T47D (cell line): ENCODE data around the gene TACC2.

ENCODE experiments used
- DNase-seq, 2 experiments: peaks; one replicate each; pipeline versions ENCODE4 v3.0.0 to v3.0.0-alpha.2; 2011 to 2012; ENCODE audit warnings: low read depth in 1 of 2, low spot score in 1 of 2
- JUND ChIP-seq: IDR thresholded peaks from 2 replicates; pipeline ENCODE4 v1.6.1; 2012; ENCODE audit warnings: low read depth
- in situ Hi-C: cut with HindIII; loops from 2 replicates; pipeline ENCODE4 v1.10.0; 2016; ENCODE audit warnings: low sequenced_read_pairs, low pct_unique_long_range_greater_than_20kb

Gene TACC2

DNA sequence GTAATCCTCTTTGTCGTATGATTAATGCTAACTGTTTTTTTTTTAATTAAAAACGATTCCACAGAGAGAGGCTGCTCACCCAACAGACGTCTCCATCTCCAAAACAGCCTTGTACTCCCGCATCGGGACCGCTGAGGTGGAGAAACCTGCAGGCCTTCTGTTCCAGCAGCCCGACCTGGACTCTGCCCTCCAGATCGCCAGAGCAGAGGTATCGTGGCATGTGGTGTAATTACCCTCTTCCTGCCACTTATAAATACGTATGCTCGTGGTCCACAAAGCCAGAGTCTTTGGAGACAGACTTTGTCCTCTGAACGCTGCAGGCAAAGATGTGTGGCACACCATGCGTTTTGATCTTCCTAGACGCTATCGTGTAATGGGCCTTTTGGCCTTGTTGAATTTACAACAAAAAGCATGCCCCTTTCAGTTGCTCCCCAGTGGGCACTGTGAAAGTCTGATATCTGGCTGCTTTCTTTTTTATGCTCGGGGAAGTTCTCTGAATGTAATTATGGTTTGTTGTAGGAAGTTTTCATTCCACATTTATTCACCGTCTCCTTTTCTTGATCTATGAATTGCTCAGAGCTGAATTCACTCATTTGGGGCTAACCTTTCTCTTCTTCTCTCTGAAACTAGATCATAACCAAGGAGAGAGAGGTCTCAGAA, 248.5 kb downstream of the TACC2 start:
- in situ Hi-C loops = no loop called here
- no peak for DNase-seq
- TF ChIP-seq JUND = no peak

DNA sequence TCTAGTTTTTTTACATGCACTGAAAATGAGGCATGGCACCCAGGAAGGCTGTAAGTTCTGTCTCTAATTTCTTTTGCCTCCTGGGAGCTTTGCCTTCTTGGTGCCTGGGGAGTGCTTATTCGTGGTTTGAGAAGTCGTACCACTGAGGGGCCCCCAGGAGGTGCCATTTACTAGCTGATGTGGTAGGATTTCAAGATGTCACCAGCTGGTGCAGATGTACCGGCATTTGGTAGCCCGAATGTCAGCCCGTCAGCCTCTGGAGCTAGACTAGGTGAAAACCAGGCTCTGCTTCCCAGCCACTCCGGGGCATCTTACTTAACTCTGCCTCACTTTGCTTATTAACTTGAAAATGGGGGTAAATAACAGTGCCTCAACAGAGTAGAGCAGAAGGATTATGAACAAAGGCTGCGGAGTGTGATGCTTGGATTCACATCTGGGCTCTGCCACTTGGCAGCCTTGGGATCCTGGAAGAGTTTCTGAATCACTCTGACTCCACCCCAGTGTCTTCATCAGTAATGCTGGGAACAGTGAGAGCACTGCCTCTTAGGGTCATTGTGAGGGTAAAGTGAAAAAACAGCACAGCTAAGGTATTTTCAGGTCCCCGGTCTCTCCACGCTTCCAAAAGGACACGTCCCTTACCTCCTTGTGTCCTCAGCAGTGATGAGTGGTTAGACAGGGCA, 250.8 kb downstream of the TACC2 start:
- in situ Hi-C loops = no loop called here
- no peak for TF ChIP-seq JUND
- no peak for DNase-seq

DNA sequence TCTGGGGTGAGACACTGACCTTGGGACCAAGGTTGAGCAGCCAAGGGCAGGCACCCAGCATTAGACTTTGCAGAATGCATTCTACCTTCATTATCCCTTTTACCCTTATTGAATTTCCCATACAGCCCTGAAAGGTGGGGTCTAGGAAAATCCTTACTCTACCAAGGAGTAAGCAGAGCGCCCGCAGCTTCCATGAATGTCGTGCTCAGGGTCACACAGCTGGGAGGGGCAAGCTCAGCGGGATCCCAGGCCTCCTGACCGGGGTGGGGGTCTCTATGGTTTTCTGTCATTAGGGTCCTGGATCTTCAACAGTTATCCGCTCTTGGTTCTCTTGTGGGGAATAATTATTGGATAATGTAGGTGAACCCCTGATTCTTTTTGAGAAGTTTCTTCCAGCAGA, 251.4 kb downstream of the TACC2 start:
- TF ChIP-seq JUND = no peak
- DNase-seq = no peak
- in situ Hi-C loops = no loop called here

DNA sequence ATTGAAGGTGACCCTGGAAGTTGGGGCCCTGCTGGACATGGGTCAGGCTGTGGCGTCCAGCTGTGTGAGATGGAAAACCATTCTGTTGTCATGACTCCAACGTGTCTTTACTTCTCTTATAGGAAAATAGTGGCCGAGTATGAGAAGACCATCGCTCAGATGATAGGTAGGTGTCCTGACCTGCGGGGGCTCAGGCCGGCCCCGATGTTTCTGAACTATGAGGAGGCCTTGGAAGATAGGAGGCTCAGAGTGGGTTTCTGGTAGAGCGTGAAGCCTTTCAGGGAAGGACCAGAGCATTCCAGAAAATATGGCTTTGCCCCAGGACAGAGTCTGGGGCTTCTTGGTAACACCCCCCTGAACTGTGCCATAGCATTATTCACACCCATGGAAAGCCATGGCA, 252.9 kb downstream of the TACC2 start:
- TF ChIP-seq JUND = no peak
- in situ Hi-C loops = no loop called here
- DNase-seq = no peak

DNA sequence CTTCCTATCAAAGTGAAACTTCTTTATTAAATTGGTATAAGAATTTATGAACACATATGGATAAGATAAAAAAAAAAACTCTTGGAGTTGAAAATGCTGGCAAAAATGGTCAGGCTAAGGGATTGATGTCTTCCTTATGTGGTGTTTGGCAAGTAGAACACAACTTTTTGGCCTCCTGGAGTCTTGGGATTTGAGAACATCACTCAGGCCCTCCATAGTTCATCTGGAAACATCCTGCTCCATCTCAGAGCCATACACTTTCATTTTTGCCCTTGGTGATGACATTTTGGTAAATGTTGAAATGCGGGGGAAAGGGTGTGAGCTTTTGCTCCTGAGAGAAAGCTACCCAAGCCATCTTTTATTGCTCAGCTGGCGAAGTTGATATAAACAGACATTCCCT, 254.6 kb downstream of the TACC2 start:
- DNase-seq = no peak
- in situ Hi-C loops = no loop called here

DNA sequence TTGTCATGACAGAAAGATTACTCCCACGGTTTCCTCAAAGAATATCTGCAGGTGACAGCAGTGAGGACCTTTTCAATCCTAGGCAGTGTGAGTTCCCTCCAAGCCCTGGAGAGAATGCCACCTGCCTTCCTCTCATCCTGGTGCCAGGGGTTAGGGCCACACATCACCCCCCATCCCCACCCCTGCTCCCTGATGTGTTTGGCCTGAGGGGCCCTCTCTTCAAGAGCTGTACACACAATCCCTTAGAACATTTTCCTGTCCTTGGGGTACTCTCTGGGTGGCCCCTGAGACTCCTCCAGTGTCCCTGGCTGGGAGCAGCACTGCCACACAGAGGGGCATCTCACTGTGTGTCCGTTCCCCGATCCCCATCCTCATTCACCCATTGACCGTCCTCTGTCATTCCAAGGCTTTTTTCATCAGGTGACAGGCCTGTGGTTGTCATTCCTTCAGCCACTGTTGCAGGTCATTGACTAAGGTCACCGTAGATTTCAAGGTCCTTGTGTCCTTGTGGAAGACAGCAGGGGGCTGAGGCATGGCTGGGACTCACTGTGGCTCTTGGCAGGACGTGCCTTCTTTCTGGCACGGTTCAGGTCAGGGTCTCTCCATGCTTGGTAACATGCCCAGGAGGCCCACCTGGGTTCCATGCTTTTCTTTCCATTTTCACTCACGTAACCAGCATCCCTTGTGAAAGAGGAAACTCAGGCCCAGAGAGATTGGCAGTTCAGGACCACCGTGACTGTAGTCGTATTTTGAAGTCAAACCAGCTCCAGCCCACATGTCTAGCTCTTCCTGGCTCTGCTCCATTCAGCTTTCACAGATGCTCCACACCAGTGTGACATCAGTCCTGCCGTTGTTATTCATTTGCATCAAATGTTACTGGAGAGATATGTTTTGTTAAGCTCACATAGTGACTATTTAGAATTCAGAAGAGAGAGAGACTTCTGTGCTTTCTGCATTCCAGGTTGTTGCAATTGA, 255.3 kb downstream of the TACC2 start:
- TF ChIP-seq JUND = no peak
- no peak for DNase-seq
- in situ Hi-C loops = no loop called here

More for the DNA sequence above, 254.6 kb downstream of the TACC2 start:
- TF ChIP-seq JUND = no peak

DNA sequence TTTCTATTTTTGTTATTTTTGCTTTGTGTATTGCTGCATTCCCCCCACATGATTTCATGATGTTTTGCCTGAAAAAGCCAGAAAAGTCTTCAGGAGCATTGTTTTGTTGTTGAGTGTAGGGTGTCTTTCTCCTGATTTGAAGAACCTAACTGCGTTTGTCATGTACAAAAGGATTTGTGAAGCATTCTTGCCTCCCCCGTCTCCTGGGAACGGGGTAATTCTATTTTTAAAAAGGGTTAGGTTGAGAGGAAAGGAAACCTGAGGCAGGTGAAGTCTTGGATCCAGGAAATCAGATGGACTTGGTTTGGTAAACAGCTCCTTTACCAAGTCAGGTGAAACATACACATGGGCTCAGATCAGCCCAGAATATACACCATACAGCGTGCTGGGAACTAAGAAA, 256.2 kb downstream of the TACC2 start:
- TF ChIP-seq JUND = no peak

DNA sequence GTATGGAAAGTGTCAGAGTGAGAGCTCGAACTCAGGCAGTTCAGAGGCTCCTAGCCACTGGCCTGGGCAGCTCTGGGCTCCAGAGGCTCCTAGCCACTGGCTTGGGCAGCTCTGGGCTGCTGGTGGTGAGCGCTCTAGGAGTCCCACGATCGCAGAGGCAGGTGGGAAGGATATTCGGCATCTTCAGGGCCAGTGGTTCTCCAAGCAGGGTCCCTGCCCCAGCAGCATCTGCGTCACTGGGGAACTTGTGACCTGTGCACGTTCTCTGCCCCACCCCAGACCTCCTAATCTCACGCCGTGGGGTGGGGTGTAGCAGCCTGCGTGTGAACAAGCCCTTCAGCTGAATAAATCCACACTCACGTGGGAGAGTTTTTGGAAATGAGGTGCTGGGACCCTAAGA, 256.9 kb downstream of the TACC2 start:
- no peak for DNase-seq
- in situ Hi-C loops = no loop called here
- no peak for TF ChIP-seq JUND

More for the DNA sequence above, 256.2 kb downstream of the TACC2 start:
- DNase-seq = no peak
- in situ Hi-C loops = no loop called here

DNA sequence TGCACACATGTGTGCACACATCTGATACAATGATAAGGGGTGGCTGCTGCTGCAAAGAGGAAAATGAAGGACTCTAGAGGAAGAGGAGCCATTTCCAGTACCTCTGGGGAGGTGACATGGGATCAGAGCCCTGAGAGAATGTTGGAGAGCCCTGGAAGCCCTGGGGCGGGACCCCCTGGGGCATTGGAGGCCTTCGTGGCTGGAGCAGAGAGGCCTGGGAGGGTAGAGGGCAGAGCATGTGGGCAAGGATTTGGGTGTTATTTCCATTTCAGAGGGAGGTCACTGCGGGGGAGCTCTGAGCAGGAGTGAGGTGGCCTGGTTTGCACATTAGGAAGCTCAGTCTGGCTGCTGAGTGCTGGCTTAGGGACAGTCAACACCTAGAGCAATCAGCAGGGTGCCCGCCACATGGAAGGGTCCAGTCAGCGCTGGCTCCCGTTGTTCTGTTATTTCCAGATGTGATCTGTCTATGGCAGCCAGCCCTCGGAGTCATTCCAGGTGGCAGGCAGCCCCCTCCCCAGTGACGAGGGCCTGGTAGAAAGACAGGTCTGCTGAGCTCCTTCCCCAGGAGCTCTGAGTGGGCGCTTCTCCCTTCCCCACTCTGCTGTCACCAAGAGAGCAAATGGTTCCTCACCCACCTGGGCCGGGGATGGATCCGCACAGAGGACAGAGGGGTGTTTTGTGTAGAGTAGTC, 258.0 kb downstream of the TACC2 start:
- no peak for DNase-seq
- no peak for TF ChIP-seq JUND
- in situ Hi-C loops = no loop called here

DNA sequence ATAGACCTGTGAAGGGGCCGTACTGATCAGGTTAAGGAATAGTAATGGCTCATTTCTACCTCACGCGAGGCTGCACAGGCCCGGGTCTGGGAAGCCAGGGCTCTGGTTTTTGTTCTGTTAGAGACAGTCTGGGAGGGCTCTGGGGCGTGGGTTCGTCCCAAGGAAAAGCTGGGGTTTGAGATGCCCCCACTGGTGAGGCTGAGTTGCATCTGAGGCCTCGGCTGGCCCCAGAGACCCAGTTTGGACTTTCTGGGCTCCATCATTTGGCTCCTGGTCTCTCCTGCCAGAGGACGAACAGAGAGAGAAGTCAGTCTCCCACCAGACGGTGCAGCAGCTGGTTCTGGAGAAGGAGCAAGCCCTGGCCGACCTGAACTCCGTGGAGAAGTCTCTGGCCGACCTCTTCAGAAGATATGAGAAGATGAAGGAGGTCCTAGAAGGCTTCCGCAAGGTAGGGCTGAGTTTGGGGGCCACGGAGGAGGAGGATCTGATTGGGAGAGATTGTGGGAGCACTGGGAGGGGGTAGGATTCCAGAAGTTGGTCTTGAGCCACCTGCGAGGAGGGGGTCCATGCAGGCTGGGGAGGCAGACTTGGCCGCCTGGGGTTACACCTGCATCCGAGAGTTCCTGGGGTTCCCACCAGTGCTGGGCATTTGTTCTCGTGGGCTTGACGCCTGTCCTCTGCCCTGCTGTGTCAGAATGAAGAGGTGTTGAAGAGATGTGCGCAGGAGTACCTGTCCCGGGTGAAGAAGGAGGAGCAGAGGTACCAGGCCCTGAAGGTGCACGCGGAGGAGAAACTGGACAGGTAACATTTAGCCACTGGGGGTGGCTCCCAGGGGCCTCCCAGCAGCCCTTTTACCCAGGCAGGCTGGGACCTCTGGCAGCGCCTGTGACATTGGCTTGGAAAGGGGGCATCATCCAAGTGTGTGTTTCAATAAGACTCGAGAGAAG, 259.7 kb downstream of the TACC2 start:
- TF ChIP-seq JUND = no peak
- in situ Hi-C loops = no loop called here
- DNase-seq = no peak

DNA sequence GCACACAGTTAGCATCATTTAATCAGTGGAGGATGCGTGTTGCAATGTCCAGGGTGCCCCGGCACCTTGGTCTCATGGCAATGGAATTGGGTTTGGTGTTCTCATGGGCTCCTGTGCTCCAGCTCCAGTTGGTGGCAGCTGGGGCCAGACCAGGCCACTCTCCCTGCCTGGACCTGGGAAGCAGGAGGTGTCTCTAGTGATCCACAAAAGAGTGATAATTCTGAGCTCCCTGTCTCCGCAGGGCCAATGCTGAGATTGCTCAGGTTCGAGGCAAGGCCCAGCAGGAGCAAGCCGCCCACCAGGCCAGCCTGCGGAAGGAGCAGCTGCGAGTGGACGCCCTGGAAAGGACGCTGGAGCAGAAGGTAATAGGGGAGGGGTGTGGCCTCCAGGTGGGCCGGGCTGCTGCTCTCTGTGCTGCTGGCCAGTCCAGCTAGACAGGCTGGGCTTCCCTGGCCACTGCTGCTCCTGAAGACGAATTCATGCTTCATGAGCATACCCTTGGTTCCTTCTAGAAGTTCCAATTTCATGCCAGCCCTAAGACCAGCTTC, 260.4 kb downstream of the TACC2 start:
- in situ Hi-C loops = no loop called here
- no peak for DNase-seq
- no peak for TF ChIP-seq JUND
